ENCODE data around the gene RAB31. TPM values are rescaled to one million over a fixed set of nuclear protein-coding genes. Genes with fewer than 3 reads are reported as not detected.
A peak's percentile ranks its signal among the peaks of the same experiment; 100 is the strongest.

RAB31 gene
- total RNA-seq, 1 experiment from 2014 or later = 118 TPM

GRCh38 chr18:9708434-9709303 lies 568 bp downstream of the RAB31 start:
- no peaks in the 10 kb centered on the region; the same call in 1 of the 2 replicates for H3K36me3 ChIP-seq (ENCODE audit: control insufficient read depth, insufficient read depth, low read length)
- POLR2A ChIA-PET = no interaction called here
- no peak for DNase-seq (ENCODE audit: low read depth, low spot score)
- ATAC-seq = no peak
- intact Hi-C loops (cut with micrococcal nuclease; ENCODE audit: unreplicated experiment) (no loop called here), in situ Hi-C loops (cut with HindIII; ENCODE audit: low pct_unique_long_range_greater_than_20kb, low sequenced_read_pairs) (no loop called here)
- TF ChIP-seq POLR2AphosphoS5 (IDR thresholded peaks at IDR 0.05; ENCODE audit: low read depth, low read length) = no peak
- TF ChIP-seq REST (IDR thresholded peaks at IDR 0.05; ENCODE audit: insufficient read depth in 1 of 2, low read depth in 2 of 2, low read length in 1 of 2) = no peak
- no peak for TF ChIP-seq CTCF (IDR thresholded peaks at IDR 0.05)
- TF ChIP-seq SIN3A (IDR thresholded peaks at IDR 0.05; ENCODE audit: borderline replicate concordance, insufficient read depth, low read depth, low read length) = no peak
- no peak for TF ChIP-seq TCF7L2 (IDR thresholded peaks at IDR 0.05; ENCODE audit: low read depth, low read length)
- peak overlapping the region; percentile 72 to 93 for H3K4me3 ChIP-seq (ENCODE audit: low read depth in 2 of 2, low read length in 2 of 2)
- CTCF ChIA-PET = no interaction called here
- no peaks in the 10 kb centered on the region for H3K9me3 ChIP-seq (ENCODE audit: control insufficient read depth, insufficient read depth, low read depth, low read length)
- H3K27ac ChIP-seq (ENCODE audit: low read length) = peak overlapping the region; percentile 94
- peaks cover 72% of the 10 kb centered on the region for H3K4me1 ChIP-seq (ENCODE audit: control insufficient read depth, insufficient read depth, low read length)
- no TSS peak for BruUV-seq (replicated peaks)
- no peaks in the 10 kb centered on the region for H3K27me3 ChIP-seq (ENCODE audit: control insufficient read depth, insufficient read depth, low read length)

DNA sequence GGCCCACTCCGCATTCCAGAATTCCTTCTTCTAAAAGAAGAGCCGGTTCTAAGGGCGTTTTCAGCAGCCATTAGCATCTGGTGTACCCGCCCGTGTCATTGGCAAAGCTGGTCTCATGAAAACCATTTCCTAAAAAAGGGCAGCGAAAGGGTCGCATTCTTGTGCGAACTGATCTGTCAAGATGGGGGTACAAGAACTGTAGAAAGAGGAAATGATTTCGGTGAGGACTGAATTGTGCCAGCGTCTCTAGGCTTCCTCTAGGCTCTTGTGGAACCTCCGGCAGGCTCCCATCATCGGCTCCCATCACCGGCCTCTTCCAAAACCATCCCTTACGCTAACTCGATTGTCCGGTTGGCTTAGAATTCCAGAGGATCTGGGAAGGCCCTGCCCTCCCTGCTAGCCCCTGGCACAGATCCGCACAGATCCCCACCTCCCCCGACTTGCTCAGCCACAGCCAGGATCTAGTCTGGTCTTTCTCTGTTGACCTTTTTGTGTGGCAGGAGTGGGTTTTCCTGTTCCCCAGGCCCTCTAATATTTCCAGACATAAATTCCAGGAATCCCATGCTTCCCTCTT lies 1.3 kb downstream of the RAB31 start:
- H3K9me3 ChIP-seq (ENCODE audit: control insufficient read depth, insufficient read depth, low read depth, low read length) = no peaks in the 10 kb centered on the region
- intact Hi-C loops (cut with micrococcal nuclease; ENCODE audit: unreplicated experiment) = no loop called here
- peaks cover 78% of the 10 kb centered on the region for H3K4me1 ChIP-seq (ENCODE audit: control insufficient read depth, insufficient read depth, low read length)
- in situ Hi-C loops (cut with HindIII; ENCODE audit: low pct_unique_long_range_greater_than_20kb, low sequenced_read_pairs) = no loop called here
- peak overlapping the region; percentile 72 to 93 for H3K4me3 ChIP-seq (ENCODE audit: low read depth in 2 of 2, low read length in 2 of 2)
- H3K36me3 ChIP-seq (ENCODE audit: control insufficient read depth, insufficient read depth, low read length) = no peaks in the 10 kb centered on the region; the same call in 1 of the 2 replicates
- ChIA-PET CTCF (no interaction called here), POLR2A (no interaction called here)
- no peaks in the 10 kb centered on the region for H3K27me3 ChIP-seq (ENCODE audit: control insufficient read depth, insufficient read depth, low read length)
- DNase-seq (ENCODE audit: low read depth, low spot score) (no peak), ATAC-seq (no peak; the same call in 1 of the 2 replicates)
- TF ChIP-seq REST (IDR thresholded peaks at IDR 0.05; ENCODE audit: insufficient read depth in 1 of 2, low read depth in 2 of 2, low read length in 1 of 2) (no peak), TCF7L2 (IDR thresholded peaks at IDR 0.05; ENCODE audit: low read depth, low read length) (no peak), CTCF (IDR thresholded peaks at IDR 0.05) (no peak), SIN3A (IDR thresholded peaks at IDR 0.05; ENCODE audit: borderline replicate concordance, insufficient read depth, low read depth, low read length) (0 out of 2 replicates have a peak, but pooled peaks have one; percentile 22), POLR2AphosphoS5 (IDR thresholded peaks at IDR 0.05; ENCODE audit: low read depth, low read length) (no peak; the same call in 1 of the 2 replicates)
- H3K27ac ChIP-seq (ENCODE audit: low read length) = peak overlapping the region; percentile 94
- BruUV-seq (replicated peaks) = TSS peak; percentile 57
